Mucosa of descending colon (tissue), 3 donors: ENCODE data around the gene RTN4IP1. TPM values are rescaled to one million over a fixed set of nuclear protein-coding genes. Genes with fewer than 3 reads are reported as not detected.
"Not testable (repeated sequence)": the region's sequence is repeated elsewhere in the genome, so short reads cannot be mapped to it uniquely, and the experiment has no call there.

Experiments used
- ATAC-seq: fragments of 200-7000 bp; cut with Tn5 transposase; one replicate; pipeline ENCODE4 v1.9.1; 2020; ENCODE audit warnings: mild to moderate bottlenecking, moderate library complexity
- DNase-seq, 3 donors: peaks; one replicate each; pipeline ENCODE4 v3.0.0-alpha.2; 2020
- H3K36me3 ChIP-seq: fragments of 200-600 bp; one replicate; pipeline ENCODE4 v1.8.0; 2021; ENCODE audit warnings: low read depth, mild to moderate bottlenecking
- H3K4me1 ChIP-seq: fragments of 200-600 bp; one replicate; pipeline ENCODE4 v1.8.0; 2021; ENCODE audit warnings: low read depth, mild to moderate bottlenecking
- H3K4me3 ChIP-seq: fragments of 200-600 bp; one replicate; pipeline ENCODE4 v1.8.0; 2021; ENCODE audit warnings: mild to moderate bottlenecking
- H3K9me3 ChIP-seq: fragments of 200-600 bp; one replicate; pipeline ENCODE4 v1.8.0; 2021; ENCODE audit warnings: mild to moderate bottlenecking
- intact Hi-C, 2 donors: fragments of 100-400 bp; cut with DNase I in 1 of 2; cut with micrococcal nuclease in 1 of 2; formaldehyde crosslinking; loops; one replicate each; pipeline versions ENCODE4 v1.11.0 to v1.11.1; 2022; cut with DNase I, micrococcal nuclease
- total RNA-seq, 3 donors: library from RNA; stranded (reverse); fragmentation: NEBNext Ultra II Directional in 2 of 3; extraction: Animal tissue kit (Norgen Biotek cat#: 25700) in 2 of 3; gene quantifications; one replicate each; pipeline versions ENCODE4 v1.2.1 to v1.2.4, GENCODE V29; 2021 to 2023
- TF ChIP-seq, protein P1 (sequence below): fragments of 200-600 bp; IDR thresholded peaks from one replicate; pipeline ENCODE4 v1.8.0; 2022; ENCODE audit warnings: antibody characterized with exemption, mild to moderate bottlenecking
- donor health status: DM: no; HTN: no; CAD: no; lungs with moderate emphysema.
- donor health status: DM: no; HTN: no; CAD: no.
- donor health status: DM: no; HTN: yes; CAD: no.

The RTN4IP1 gene
- total RNA-seq, 3 donors from 2014 or later = 8.3 to 12.8 (median 9.8) TPM

DNA sequence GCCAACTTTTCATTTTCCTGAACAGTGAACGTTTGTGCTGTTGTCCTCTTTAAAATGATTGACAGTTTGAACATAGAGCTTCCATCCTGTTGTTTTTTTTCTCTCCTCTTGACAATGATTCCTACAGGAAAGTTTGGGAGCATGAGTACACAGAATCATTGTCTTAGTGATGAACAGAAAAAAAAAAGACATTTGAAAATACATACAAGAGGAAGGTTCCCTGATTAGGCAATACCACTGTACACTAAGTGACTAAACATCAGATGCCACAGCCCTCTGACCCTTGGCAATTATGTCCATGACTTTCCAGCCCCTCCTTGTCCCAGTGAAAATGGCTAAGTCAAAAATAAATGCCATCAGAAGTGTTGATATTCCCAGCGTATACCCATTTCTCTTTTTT, 71.5 kb downstream of the RTN4IP1 start:
- Histone ChIP-seq H3K4me1 (no peaks in the 10 kb centered on the region), H3K36me3 (no peaks in the 10 kb centered on the region), H3K9me3 (no peaks in the 10 kb centered on the region), H3K4me3 (no peak overlapping the region)
- TF ChIP-seq, protein P1, sequence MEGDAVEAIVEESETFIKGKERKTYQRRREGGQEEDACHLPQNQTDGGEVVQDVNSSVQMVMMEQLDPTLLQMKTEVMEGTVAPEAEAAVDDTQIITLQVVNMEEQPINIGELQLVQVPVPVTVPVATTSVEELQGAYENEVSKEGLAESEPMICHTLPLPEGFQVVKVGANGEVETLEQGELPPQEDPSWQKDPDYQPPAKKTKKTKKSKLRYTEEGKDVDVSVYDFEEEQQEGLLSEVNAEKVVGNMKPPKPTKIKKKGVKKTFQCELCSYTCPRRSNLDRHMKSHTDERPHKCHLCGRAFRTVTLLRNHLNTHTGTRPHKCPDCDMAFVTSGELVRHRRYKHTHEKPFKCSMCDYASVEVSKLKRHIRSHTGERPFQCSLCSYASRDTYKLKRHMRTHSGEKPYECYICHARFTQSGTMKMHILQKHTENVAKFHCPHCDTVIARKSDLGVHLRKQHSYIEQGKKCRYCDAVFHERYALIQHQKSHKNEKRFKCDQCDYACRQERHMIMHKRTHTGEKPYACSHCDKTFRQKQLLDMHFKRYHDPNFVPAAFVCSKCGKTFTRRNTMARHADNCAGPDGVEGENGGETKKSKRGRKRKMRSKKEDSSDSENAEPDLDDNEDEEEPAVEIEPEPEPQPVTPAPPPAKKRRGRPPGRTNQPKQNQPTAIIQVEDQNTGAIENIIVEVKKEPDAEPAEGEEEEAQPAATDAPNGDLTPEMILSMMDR = no peak
- intact Hi-C loops = no loop called here
- DNase-seq (no peak), ATAC-seq (no peak)

DNA sequence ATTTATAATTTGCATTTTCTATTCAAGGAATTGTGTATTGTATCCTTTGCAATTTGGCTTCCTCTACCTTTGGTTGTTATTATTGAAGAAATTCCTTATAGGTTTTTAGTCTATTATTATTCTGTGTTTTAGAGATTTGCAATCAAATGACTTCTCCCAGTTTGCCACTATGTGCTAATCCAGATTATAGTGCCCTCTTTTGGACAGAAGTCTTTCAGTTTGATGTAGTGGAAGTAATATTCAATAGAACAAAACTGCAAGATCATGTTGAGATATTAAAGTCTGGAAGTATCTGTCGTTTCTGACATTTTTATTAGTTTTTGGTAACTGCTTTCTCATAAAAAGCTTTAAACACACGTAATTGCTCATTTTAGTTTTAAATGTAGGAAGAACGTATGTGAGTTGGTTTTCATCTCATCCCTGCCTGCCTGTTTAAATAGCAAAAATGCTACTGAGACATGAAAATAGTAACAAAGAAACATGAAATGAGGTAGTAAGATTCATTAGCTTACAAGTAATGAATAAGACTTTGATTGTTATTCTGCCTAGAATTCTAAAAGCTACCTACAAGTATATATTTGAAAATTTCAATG, 72.8 kb downstream of the RTN4IP1 start:
- intact Hi-C loops = no loop called here
- TF ChIP-seq, protein P1 = no peak
- DNase-seq (no peak), ATAC-seq (no peak)
- no peak overlapping the region for H3K4me3 ChIP-seq
- no peaks in the 10 kb centered on the region for H3K4me1 ChIP-seq
- no peaks in the 10 kb centered on the region for H3K36me3 ChIP-seq
- H3K9me3 ChIP-seq = no peaks in the 10 kb centered on the region

DNA sequence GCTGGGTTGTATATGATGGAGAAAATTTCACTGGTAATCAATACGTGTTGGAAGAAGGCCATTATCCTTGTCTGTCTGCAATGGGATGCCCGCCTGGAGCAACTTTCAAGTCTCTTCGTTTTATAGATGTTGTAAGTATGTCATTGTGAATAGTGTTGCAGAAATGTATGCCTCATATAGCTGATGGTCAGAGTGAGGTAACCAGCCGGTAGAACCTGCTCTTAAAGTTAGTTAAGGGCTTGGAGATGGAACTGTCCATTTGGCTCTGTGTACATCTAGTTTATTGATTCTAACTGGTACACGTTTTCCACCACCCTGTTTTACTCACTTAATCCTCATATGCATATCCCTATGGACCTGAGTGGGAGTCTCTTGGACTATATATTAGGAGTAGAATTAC, 73.5 kb downstream of the RTN4IP1 start:
- intact Hi-C loops = no loop called here

DNA sequence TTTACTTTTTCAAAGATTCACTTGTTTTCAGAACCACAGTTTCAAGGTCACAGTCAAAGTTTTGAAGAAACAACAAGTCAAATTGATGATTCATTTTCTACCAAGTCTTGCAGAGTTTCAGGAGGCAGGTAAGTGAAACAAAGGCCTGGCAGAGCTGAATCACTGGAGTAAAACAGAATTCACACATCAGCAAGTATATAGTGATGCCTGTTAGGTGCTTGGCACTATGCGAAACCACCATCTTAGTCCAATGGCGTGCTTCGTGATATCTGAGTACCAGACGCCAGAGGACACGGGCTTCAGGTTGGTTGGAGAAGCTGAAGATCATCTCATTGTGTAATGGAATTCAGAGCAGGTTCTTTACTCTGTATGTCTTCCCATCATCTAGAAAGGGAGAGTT, 75.9 kb downstream of the RTN4IP1 start:
- H3K4me1 ChIP-seq = no peaks in the 10 kb centered on the region
- H3K4me3 ChIP-seq = no peak overlapping the region
- H3K9me3 ChIP-seq = no peaks in the 10 kb centered on the region
- TF ChIP-seq, protein P1 = no peak
- no peak for ATAC-seq
- intact Hi-C loops = no loop called here
- DNase-seq = no peak
- no peaks in the 10 kb centered on the region for H3K36me3 ChIP-seq

More for the DNA sequence above, 73.5 kb downstream of the RTN4IP1 start:
- TF ChIP-seq, protein P1 = no peak
- no peaks in the 10 kb centered on the region for H3K36me3 ChIP-seq
- ATAC-seq (no peak), DNase-seq (no peak)
- H3K9me3 ChIP-seq = no peaks in the 10 kb centered on the region
- no peaks in the 10 kb centered on the region for H3K4me1 ChIP-seq
- H3K4me3 ChIP-seq = no peak overlapping the region

DNA sequence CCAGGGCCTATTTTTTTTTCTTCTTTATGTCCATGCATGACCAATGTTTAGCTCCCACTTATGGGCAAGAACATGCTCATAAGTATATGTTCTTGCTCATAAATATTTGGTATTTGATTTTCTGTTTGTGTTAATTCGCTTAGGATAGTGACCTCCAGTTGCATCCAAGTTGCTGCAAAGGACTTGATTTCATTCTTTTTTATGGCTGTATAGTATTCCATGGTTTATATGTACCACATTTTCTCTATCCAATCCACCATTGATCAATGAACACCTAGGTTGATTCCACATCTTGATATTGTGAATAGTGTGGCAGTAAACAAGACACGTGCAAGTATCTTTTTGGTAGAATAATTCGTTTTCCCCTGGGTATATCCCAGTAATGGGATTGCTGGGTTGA, 78.1 kb downstream of the RTN4IP1 start:
- Histone ChIP-seq H3K4me3 (no peak overlapping the region), H3K9me3 (no peaks in the 10 kb centered on the region), H3K4me1 (peaks cover 4% of the 10 kb centered on the region), H3K36me3 (no peaks in the 10 kb centered on the region)
- intact Hi-C loops = no loop called here
- ATAC-seq = no peak
- TF ChIP-seq, protein P1 = no peak
- no peak for DNase-seq

DNA sequence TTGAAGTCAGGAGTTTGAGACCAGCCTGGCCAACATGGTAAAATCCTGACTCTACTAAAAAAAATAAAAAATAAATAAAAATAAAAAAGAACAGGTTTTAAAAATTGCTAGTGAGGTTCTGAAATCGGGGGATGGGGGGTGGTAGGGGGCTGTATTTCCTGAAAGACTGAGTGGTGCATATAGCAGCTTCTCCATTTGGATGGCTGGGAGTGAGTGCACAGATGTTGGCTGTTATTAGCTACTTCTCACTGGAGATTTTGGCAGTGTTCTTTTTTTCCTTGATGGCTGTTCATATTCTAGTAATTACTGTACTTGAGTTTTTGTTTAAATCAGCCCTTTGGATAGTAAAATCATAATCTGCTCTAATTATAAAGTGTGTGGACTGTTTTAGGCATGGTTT, 79.8 kb downstream of the RTN4IP1 start:
- no peaks in the 10 kb centered on the region for H3K9me3 ChIP-seq
- peaks cover 4% of the 10 kb centered on the region for H3K4me1 ChIP-seq
- TF ChIP-seq, protein P1 = no peak
- no peaks in the 10 kb centered on the region for H3K36me3 ChIP-seq
- intact Hi-C loops = no loop called here
- no peak overlapping the region for H3K4me3 ChIP-seq
- DNase-seq = no peak
- no peak for ATAC-seq

DNA sequence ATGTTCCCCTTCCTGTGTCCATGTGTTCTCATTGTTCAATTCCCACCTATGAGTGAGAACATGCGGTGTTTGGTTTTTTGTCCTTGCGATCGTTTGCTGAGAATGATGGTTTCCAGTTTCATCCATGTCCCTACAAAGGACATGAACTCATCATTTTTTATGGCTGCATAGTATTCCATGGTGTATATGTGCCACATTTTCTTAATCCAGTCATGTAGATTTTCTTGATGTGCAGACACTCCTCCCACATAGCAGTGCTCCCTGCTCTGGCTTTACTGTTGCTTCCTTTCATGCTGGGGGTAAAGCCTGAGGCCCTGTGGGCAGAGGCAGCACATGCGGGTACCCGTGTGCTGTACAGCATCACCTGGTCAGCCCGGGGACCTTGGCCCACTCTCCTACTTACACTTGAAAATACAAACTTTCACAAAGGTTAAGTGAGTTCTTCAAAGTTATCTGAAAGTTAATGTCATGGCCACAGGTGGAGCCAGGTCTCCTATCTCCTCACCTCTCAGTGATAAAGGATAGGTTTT, 80.3 kb downstream of the RTN4IP1 start:
- H3K9me3 ChIP-seq, intact Hi-C loops, DNase-seq, H3K4me3 ChIP-seq, H3K36me3 ChIP-seq, H3K4me1 ChIP-seq, ATAC-seq: not testable (repeated sequence)
